HG03442 (cell line): Measurements from ENCODE around the gene OSBPL3.

Source experiments
- ATAC-seq: cut with Tn5 transposase; IDR thresholded peaks from one replicate; pipeline ENCODE4 v1.9.1; 2021; ENCODE audit warnings: mild to moderate bottlenecking, moderate library complexity; ENCODE audit not compliant: unreplicated experiment

OSBPL3 gene

DNA sequence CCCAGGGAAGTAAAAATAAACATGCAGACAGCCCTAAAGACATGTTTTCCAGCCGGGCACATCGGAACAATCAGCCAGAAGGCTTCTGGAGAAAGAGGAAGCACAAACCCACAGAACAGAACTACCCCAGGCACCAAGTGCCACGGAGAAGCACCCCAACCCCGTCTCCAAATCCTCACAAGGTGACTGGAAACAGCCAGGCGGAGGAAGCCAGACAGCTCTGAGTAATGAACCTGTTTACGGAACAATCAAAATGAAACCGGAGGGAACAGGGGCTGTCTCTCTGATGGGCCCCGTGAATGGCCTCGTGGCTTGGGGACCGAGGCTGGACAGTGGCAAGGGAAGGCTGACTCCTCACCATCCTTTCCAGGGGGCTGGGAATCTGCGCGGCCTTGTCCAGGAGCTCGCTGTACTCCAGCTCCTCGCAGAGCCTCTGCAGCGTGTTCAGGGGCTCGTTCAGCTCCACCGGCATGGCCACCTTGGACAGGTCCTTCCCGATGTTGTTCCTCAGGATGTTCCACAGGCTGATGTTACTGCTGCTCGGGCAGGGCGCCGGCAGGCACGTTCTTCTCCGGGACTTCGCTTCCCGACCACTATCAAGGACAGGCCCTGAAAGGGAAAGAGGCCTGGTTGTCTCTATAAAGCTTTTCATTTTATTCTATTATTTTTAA, 145.7 kb downstream of the OSBPL3 start:
- peak; percentile 57 for ATAC-seq

DNA sequence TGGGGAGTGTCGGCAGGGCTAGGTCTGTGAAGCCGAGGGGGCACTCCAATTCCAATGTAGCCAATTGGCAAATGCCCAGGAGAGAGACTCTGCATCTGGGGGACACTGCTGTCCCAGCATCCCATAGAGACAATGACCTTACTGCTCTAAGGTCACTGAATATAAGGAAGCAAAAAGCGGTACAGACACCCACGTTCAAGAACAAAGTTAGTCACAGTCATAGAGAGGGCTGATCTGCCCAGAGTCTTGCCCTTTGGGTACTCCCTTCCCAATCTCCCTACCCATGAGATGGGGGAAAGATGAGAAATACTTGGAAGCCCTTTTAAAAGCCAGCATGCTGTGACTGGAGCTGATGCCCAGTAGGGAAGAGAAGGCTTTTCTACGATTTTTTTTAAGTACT, 146.4 kb downstream of the OSBPL3 start:
- no peak for ATAC-seq

DNA sequence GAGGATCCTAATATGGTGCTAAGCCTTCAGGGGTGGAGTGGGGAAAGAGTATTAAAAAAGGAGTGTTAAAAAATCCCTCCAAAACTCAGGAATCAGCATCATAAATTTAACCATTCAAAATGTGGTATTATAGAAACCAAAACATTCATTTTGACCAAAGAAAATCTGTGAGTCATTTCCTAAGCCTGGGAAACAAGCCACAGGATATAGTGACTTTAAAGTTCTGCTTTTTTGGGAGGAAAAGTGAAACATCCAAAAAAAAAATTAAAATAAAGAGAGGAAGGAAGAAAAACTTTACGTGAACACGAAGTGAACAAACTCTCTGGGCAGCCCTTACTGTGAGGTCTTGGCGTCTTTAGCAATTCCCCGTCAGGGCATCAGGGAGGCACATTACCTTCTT, 148.7 kb downstream of the OSBPL3 start:
- ATAC-seq, result no peak

- no peak for ATAC-seq
Observed at GRCh38 chr7:24830440-24831050, 149.4 kb downstream of the OSBPL3 start.

DNA sequence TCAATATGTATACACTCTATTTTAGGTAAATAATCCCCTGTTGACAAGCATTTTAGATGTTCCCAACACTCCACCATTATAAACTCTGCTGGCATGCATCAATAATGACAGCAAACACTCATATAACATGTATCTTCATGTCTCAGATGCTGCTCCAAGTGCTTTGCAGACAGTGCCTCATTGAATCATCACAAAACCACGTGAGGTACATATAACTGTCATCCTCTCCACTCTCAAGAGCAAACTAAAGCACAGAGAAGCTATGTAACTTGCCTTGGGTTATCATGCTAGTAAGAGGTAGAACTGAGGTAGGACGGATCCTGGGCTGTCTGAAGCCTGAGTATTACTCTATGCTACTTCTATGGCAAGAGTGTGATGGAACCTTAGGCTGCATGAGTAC, 150.2 kb downstream of the OSBPL3 start:
- ATAC-seq, result no peak

GRCh38 chr7:24828891-24829661, 150.9 kb downstream of the OSBPL3 start:
- no peak for ATAC-seq

- ATAC-seq, result no peak
Observed at GRCh38 chr7:24827589-24827988, 152.4 kb downstream of the OSBPL3 start.

GRCh38 chr7:24827027-24827426, 153.0 kb downstream of the OSBPL3 start:
- no peak for ATAC-seq

GRCh38 chr7:24826662-24827020, 153.3 kb downstream of the OSBPL3 start:
- no peak for ATAC-seq

DNA sequence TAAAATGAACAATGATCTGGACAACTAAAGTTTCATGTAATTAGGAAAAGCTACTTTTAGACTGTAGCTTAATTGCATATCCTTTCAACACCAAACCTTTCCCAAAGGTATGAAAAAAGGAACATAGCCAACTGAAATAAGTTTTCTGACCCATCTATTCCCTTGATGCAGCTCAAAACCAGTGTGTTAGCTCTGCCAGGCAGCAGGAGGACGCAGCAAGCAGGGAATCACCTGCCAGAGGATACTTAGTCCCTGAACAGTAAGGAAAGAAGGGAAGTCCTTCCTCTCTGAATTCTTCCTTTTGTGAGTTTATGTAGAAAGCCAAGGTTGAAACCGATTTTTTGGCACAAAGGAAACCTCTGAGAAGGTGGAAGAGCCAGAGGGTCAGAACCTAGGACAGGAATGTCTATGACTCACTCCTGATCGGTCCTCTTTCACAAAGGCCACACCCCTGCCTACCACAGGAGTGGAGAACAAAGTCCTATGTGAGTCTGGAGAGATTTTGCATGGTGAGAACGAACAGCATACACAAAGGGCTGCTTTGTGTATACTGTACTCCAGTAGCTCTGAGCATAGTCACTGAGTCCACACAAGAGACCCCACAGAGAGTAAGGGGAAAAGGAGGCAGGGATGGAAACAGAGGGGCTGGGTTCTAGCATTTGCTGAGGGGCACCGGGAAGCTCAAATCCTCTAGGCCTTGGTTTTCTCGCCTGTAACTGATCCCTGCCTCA, 153.9 kb downstream of the OSBPL3 start:
- no peak for ATAC-seq

DNA sequence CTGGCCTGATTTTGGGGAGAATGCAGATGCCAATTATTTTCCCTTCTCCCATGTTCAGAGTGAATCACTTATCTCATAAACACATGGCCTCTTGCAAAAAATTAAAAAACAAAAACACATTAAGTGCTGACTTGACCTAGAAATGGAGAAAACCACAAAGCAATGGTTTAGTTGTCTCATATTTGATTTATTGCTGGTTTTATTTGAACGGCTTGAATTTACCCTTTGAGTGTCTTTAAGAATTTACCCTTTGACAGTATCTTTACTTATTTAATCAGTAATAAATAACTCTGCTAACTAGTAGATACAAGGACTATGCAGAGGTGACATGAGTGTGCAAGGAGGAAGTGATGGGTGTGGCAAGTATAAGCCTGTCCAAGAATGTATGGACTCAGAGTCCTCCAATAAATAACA, 154.6 kb downstream of the OSBPL3 start:
- ATAC-seq, result no peak

GRCh38 chr7:24824896-24825295, 155.1 kb downstream of the OSBPL3 start:
- ATAC-seq, result no peak

- ATAC-seq, result no peak
Observed at GRCh38 chr7:24824400-24824799, 155.6 kb downstream of the OSBPL3 start.

GRCh38 chr7:24821754-24822054, 158.3 kb downstream of the OSBPL3 start:
- ATAC-seq, result no peak

- peak; percentile 76 for ATAC-seq
Observed at GRCh38 chr7:24821045-24821753, 158.8 kb downstream of the OSBPL3 start.

DNA sequence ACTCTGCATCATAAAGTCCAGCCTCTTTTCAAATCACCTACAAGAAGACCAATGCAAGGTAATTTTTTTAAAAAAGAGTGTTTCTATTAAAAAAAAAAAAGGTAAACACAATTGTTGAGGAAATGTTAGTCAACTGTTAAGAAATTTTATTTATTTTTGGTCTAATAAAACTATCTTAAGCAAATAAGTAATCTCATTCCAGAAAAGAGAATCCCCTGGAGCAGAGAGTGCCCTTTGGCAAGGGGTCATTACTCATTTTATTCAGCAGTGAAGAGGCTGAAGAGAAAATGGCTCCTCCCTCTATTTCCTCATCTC, 159.3 kb downstream of the OSBPL3 start:
- no peak for ATAC-seq

DNA sequence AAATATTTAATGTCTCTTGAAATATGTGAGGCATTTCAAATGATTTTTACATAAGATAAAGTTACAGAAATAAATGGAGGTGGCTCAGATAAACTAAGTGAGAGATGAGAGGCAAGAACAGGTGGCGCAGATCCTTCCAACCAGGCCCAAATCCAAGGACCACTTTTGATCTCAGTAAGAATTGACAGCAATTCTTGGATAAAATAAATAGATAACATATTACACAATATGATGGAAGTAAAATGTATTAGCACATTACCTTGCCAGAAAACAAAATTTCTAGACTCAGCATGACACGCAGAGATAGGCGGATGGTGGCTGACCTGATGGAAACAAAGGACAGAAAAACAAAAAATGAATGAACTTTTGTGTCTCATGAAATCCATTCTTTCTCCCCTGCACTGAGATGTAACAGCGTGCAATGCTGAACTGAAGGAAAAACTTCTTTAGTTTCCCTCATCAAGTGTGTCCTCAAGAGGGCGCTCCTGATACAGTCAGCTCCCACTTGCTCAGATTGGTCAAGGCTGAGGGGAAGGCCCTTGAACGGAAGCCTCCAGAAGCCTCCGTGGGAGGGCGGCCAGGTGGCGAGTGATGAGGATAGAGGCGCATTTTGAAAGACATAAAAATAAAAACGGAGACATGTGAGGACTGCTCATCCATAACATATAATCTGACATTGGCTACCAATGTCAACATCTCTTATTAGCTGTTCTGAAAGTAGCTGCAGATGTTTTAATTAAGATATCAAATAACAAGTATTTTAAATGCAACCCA, 159.9 kb downstream of the OSBPL3 start:
- peak; percentile 58 for ATAC-seq

- ATAC-seq, result no peak
Observed at GRCh38 chr7:24817339-24817738, 162.6 kb downstream of the OSBPL3 start.

GRCh38 chr7:24816868-24817267, 163.1 kb downstream of the OSBPL3 start:
- no peak for ATAC-seq

DNA sequence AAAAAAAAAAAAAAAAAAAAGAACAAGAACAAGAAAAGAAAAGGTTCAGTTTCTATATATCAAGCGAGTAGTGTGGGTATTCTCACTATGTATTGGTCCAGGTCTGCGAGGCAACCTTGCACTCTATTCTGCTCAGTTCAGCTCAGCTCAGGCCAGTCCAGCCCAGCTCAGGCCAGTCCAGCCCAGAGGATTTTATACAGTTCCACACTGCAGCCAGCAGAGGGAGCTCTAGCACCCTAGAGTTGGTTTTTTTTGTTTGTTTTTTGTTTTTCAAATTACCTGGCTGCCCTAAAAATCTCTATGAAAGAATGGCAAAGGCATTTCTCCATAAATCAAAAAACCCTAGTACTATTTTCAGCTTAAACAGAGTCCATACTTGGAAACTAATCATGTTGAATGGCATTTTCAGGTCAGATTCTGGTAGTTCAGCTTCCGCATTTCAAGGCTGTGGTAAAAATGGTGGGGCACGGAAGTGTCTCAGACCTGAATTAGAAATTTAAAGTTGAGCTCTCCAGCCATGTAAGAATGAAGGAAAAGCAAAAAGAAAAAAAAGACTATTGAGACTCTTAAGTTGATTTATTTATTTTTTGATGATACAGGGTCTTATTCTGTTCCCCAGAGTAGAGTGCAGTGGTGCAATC, 167.6 kb downstream of the OSBPL3 start:
- ATAC-seq, result no peak
